Lung (tissue), 12 donors: Measurements from ENCODE around the gene CAPSL. TPM values are rescaled to one million over a fixed set of nuclear protein-coding genes. Genes with fewer than 3 reads are reported as not detected.
A peak's percentile ranks its signal among the peaks of the same experiment; 100 is the strongest.

Source experiments
- ATAC-seq: fragments of 200-7000 bp; cut with Tn5 transposase; one replicate; pipeline ENCODE4 v1.9.1; 2020; ENCODE audit warnings: moderate number of reproducible peaks; ENCODE audit not compliant: insufficient read depth, low FRiP score
- DNase-seq, 3 donors: peaks; one replicate each; pipeline ENCODE4 v3.0.0-alpha.2; 2013 to 2017
- H3K27ac ChIP-seq, 2 donors: one replicate each; pipeline ENCODE4 v1.5.1; 2013; ENCODE audit warnings: mild to moderate bottlenecking in 2 of 2, moderate library complexity in 2 of 2, control low read depth in 1 of 2, inconsistent platforms in 1 of 2, low read depth in 1 of 2, low read length in 1 of 2
- H3K27me3 ChIP-seq, 3 donors: one replicate each; pipeline ENCODE4 v1.5.1; 2013; ENCODE audit warnings: low read length in 2 of 3; ENCODE audit not compliant: control insufficient read depth in 3 of 3, insufficient read depth in 3 of 3
- H3K36me3 ChIP-seq, 4 donors: one replicate each; pipeline ENCODE4 v1.5.1; 2013; ENCODE audit warnings: low read length in 4 of 4, mild to moderate bottlenecking in 1 of 4, moderate library complexity in 1 of 4; ENCODE audit not compliant: control insufficient read depth in 4 of 4, insufficient read depth in 4 of 4
- H3K4me1 ChIP-seq, 5 donors: one replicate each; pipeline ENCODE4 v1.5.1; 2013; ENCODE audit warnings: low read length in 5 of 5, mild to moderate bottlenecking in 2 of 5, moderate library complexity in 1 of 5; ENCODE audit not compliant: control insufficient read depth in 5 of 5, insufficient read depth in 5 of 5
- H3K4me3 ChIP-seq: one replicate; pipeline ENCODE4 v1.5.1; 2013; ENCODE audit warnings: mild to moderate bottlenecking, control low read depth, moderate library complexity
- H3K9ac ChIP-seq, 2 donors: one replicate each; pipeline ENCODE4 v1.5.1; 2013; ENCODE audit warnings: low read length in 2 of 2, control low read depth in 1 of 2; ENCODE audit not compliant: insufficient read depth in 1 of 2
- H3K9me3 ChIP-seq, 4 donors: one replicate each; pipeline ENCODE4 v1.5.1; 2013; ENCODE audit warnings: low read length in 3 of 4, mild to moderate bottlenecking in 1 of 4, moderate library complexity in 1 of 4; ENCODE audit not compliant: control insufficient read depth in 4 of 4, insufficient read depth in 3 of 4
- CTCF ChIP-seq: IDR thresholded peaks from 2 replicates; pipeline ENCODE4 v1.5.1; 2012; ENCODE audit warnings: mild to moderate bottlenecking; ENCODE audit errors: control extremely low read depth, extremely low read depth
- WGBS, 2 donors: extraction: QIAGEN DNeasy Blood & Tissue Kit; methylation state at CpG; one replicate each; pipeline ENCODE4 v1.1.7; 2013; 5-methylcytosine and 5-hydroxymethylcytosine counted together
- polyA plus RNA-seq, 2 donors: library from polyadenylated mRNA; stranded (reverse); fragments of 200-250 nt; gene quantifications; one replicate each; pipeline ENCODE4 v1.2.1, GENCODE V29; 2013
- total RNA-seq, 2 donors: library from RNA; depleted of rRNA in 1 of 2; stranded (reverse); fragments of >200 nt in 1 of 2; gene quantifications; one replicate each; pipeline ENCODE4 v1.2.1, GENCODE V29; 2014 to 2021
- donor health status: control.
- donor health status: control.
- donor health status: Bipolar disorder and iron deficiency.
- donor health status: healthy.
- donor health status: DM: yes; HTN: yes; CAD: no.

The CAPSL gene
- total and polyA plus RNA-seq, 4 donors: 15.9 to 37.9 (median 21.2) TPM

GRCh38 chr5:35920890-35921289 lies 17.5 kb downstream of the CAPSL start:
- H3K27ac ChIP-seq: no peak overlapping the region
- peaks cover 0 to 16% (median 3%) of the 10 kb centered on the region in 3 donors for H3K27me3 ChIP-seq
- no peak for ATAC-seq
- DNase-seq: peak in 1 of 3 donors; percentile 13
- TF ChIP-seq CTCF: no peak
- H3K4me1 ChIP-seq: peaks cover 0 to under 1% (median 0%) of the 10 kb centered on the region in 5 donors
- WGBS, 2 donors: 80 to 85% methylated on average over 11 of the region's 11 CpGs
- no peak overlapping the region for H3K9ac ChIP-seq
- H3K36me3 ChIP-seq: no peaks in the 10 kb centered on the region
- no peak overlapping the region for H3K4me3 ChIP-seq
- no peaks in the 10 kb centered on the region for H3K9me3 ChIP-seq

- H3K9ac ChIP-seq: no peak overlapping the region
- WGBS, 2 donors: 56 to 78% methylated on average over 4 of the region's 4 CpGs
- H3K36me3 ChIP-seq: no peaks in the 10 kb centered on the region
- no peaks in the 10 kb centered on the region for H3K4me1 ChIP-seq
- H3K27me3 ChIP-seq: peaks cover 0 to 4% (median 3%) of the 10 kb centered on the region in 3 donors
- H3K27ac ChIP-seq: no peak overlapping the region
- H3K9me3 ChIP-seq: no peaks in the 10 kb centered on the region
- peak in 1 of 3 donors; percentile 27 for DNase-seq
- no peak overlapping the region for H3K4me3 ChIP-seq
- TF ChIP-seq CTCF: no peak
- ATAC-seq: no peak
Measured at GRCh38 chr5:35919191-35919590, 19.2 kb downstream of the CAPSL start.

GRCh38 chr5:35908814-35909213 lies 29.6 kb downstream of the CAPSL start:
- Histone ChIP-seq H3K4me1 (no peaks in the 10 kb centered on the region), H3K4me3 (no peak overlapping the region), H3K27ac (no peak overlapping the region), H3K9me3 (peaks cover 0 to 7% (median 0%) of the 10 kb centered on the region in 4 donors), H3K36me3 (no peaks in the 10 kb centered on the region), H3K9ac (no peak overlapping the region), H3K27me3 (no peaks in the 10 kb centered on the region)
- ATAC-seq: no peak
- no peak for TF ChIP-seq CTCF
- no peak for DNase-seq

- ATAC-seq (no peak), DNase-seq (no peak)
- H3K4me1 ChIP-seq: no peaks in the 10 kb centered on the region
- H3K36me3 ChIP-seq: no peaks in the 10 kb centered on the region
- 22 to 46% methylated on average over 1 of the region's 1 CpG for WGBS, 2 donors
- H3K4me3 ChIP-seq: no peak overlapping the region
- no peak overlapping the region for H3K9ac ChIP-seq
- H3K27ac ChIP-seq: no peak overlapping the region
- H3K9me3 ChIP-seq: peaks cover 0 to 7% (median 0%) of the 10 kb centered on the region in 4 donors
- TF ChIP-seq CTCF: no peak
- H3K27me3 ChIP-seq: no peaks in the 10 kb centered on the region
Measured at GRCh38 chr5:35908228-35908627, 30.2 kb downstream of the CAPSL start.
